ENCODE measurements around the gene KRT13. TPM values are rescaled to one million over a fixed set of nuclear protein-coding genes. Genes with fewer than 3 reads are reported as not detected.

Gene KRT13
- total RNA-seq, 4 donors from 2014 or later: not detected

- TF ChIP-seq CTCF (IDR thresholded peaks at IDR 0.05; ENCODE audit: low read depth): no peak
These were observed 10.9 kb upstream of the KRT13 start for GRCh38 chr17:41516147-41516829.

GRCh38 chr17:41513168-41513547, 7.7 kb upstream of the KRT13 start:
- TF ChIP-seq CTCF (IDR thresholded peaks at IDR 0.05; ENCODE audit: low read depth): no peak

GRCh38 chr17:41512546-41513167, 7.2 kb upstream of the KRT13 start:
- TF ChIP-seq CTCF (IDR thresholded peaks at IDR 0.05; ENCODE audit: low read depth): no peak

DNA sequence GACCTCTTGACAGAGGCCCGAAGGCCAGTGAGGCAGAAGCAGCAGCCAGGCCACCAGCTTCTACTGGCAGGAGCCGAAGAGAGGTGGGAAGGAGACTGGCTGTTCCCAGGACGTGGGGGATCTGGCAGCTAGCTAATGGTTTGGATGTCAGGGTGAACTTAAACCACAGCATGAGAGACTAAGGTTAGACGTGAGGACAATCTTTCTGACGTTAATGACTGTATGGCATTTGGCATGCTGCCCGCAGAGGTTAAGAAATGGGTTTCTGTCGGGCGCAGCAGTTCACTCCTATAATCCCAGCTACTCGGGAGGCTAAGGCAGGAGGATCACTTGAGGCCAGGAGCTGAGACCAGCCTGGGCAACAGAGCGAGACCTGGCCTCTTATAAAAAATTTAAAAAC, 6.3 kb upstream of the KRT13 start:
- TF ChIP-seq CTCF (IDR thresholded peaks at IDR 0.05; ENCODE audit: low read depth): no peak

DNA sequence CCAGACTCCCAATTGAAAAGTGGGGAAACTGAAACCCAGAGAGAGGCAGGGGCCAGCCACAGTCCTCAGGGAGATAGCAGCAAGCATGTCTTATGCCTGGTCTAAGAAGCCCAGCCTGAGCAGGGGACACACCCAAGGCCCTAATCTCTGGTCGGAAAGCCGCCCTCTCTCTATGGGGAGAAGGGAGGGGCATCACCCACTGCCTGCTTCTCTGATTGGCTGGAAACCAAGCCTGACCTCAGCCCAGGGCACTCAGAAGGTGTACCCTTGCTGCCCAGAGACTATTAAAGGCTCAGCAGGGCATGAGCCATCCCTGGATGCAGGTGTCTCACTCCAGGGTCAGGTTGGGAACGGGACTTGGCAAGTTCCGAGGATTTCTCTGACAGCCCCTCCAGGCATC, 5.7 kb upstream of the KRT13 start:
- TF ChIP-seq CTCF (IDR thresholded peaks at IDR 0.05; ENCODE audit: low read depth): no peak

GRCh38 chr17:41510251-41511065, 5.0 kb upstream of the KRT13 start:
- TF ChIP-seq CTCF (IDR thresholded peaks at IDR 0.05; ENCODE audit: low read depth): no peak

GRCh38 chr17:41507315-41507880, 2.0 kb upstream of the KRT13 start:
- no peak for TF ChIP-seq CTCF (IDR thresholded peaks at IDR 0.05; ENCODE audit: low read depth)

All from subcutaneous adipose tissue (tissue), 4 donors.